Mesothelial cell of epicardium (in vitro differentiated cells): Measurements from ENCODE around the gene LRP3. TPM values are rescaled to one million over a fixed set of nuclear protein-coding genes. Genes with fewer than 3 reads are reported as not detected.
"Not testable (repeated sequence)": the region's sequence is repeated elsewhere in the genome, so short reads cannot be mapped to it uniquely, and the experiment has no call there.

Experiments
- DNase-seq, 2 experiments: peaks; one replicate each; pipeline ENCODE4 v3.0.0; 2021; ENCODE audit warnings: low spot score in 2 of 2; ENCODE audit not compliant: unreplicated experiment in 2 of 2
- H3K27ac Mint-ChIP-seq: 2 replicates; pipeline ENCODE4 v1.8.0; 2021; ENCODE audit warnings: mixed read lengths
- H3K27me3 Mint-ChIP-seq: 2 replicates; pipeline ENCODE4 v1.8.0; 2021; ENCODE audit warnings: low read depth, mixed read lengths
- H3K36me3 Mint-ChIP-seq: 2 replicates; pipeline ENCODE4 v1.8.0; 2021; ENCODE audit warnings: mixed read lengths
- H3K4me1 Mint-ChIP-seq: 2 replicates; pipeline ENCODE4 v1.8.0; 2021; ENCODE audit warnings: mixed read lengths
- H3K4me3 Mint-ChIP-seq: 2 replicates; pipeline ENCODE4 v1.8.0; 2021; ENCODE audit warnings: mild to moderate bottlenecking, moderate library complexity, mixed read lengths
- H3K9me3 Mint-ChIP-seq: 2 replicates; pipeline ENCODE4 v1.8.0; 2021; ENCODE audit warnings: mixed read lengths
- CTCF ChIP-seq: fragments of 200-600 bp; sonication (generic); IDR thresholded peaks from one replicate; pipeline ENCODE4 v1.5.0; 2021; ENCODE audit warnings: antibody characterized with exemption; ENCODE audit not compliant: unreplicated experiment
- total RNA-seq: library from RNA; stranded (reverse); gene quantifications from 3 replicates; pipeline ENCODE4 v1.2.1, GENCODE V29; 2021

The LRP3 gene
- total RNA-seq, 1 donor from 2014 or later = 34.1 TPM

DNA sequence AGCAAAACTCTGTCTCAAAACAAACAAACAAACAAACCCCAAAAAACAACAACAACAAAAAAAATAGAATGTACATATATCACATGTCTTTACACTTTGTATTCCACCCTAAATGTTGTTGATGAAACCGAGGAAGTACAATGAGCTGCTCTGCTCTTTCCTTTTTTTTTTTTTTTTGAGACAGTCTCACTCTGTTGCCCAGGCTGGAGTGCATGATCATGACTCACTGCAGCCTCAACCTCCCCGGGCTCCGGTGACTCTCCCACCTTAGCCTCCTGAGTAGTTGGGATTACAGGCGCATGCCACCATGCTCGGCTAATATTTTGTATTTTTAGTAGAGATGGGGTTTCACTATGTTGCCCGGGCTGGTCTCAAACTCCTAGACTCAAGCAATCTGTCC lies 30.6 kb upstream of the LRP3 start:
- Mint-ChIP-seq H3K27ac (no peak overlapping the region), H3K36me3 (peaks cover 4% of the 10 kb centered on the region), H3K9me3 (peaks cover 7% of the 10 kb centered on the region), H3K4me1 (no peaks in the 10 kb centered on the region), H3K27me3 (no peaks in the 10 kb centered on the region), H3K4me3 (no peak overlapping the region)
- DNase-seq = no peak
- no peak for TF ChIP-seq CTCF

- H3K4me3 Mint-ChIP-seq, DNase-seq, H3K27me3 Mint-ChIP-seq, H3K4me1 Mint-ChIP-seq, H3K27ac Mint-ChIP-seq: not testable (repeated sequence)
- Mint-ChIP-seq H3K9me3 (peaks cover 16% of the 10 kb centered on the region), H3K36me3 (peaks cover 12% of the 10 kb centered on the region)
Measured at GRCh38 chr19:33166037-33166436, 28.1 kb upstream of the LRP3 start.

GRCh38 chr19:33167438-33167837 lies 26.7 kb upstream of the LRP3 start:
- no peak for TF ChIP-seq CTCF
- Mint-ChIP-seq H3K4me1 (peaks cover 3% of the 10 kb centered on the region), H3K36me3 (peaks cover 13% of the 10 kb centered on the region), H3K9me3 (peaks cover 16% of the 10 kb centered on the region), H3K27me3 (no peaks in the 10 kb centered on the region), H3K27ac (no peak overlapping the region), H3K4me3 (no peak overlapping the region)
- no peak for DNase-seq

- H3K4me1 Mint-ChIP-seq = peaks cover 7% of the 10 kb centered on the region
- H3K9me3 Mint-ChIP-seq = peaks cover 16% of the 10 kb centered on the region
- peaks cover 14% of the 10 kb centered on the region for H3K36me3 Mint-ChIP-seq
- no peaks in the 10 kb centered on the region for H3K27me3 Mint-ChIP-seq
- no peak overlapping the region for H3K27ac Mint-ChIP-seq
- TF ChIP-seq CTCF = no peak
- no peak overlapping the region for H3K4me3 Mint-ChIP-seq
- DNase-seq = no peak
Measured at GRCh38 chr19:33168528-33168927, 25.6 kb upstream of the LRP3 start.

DNA sequence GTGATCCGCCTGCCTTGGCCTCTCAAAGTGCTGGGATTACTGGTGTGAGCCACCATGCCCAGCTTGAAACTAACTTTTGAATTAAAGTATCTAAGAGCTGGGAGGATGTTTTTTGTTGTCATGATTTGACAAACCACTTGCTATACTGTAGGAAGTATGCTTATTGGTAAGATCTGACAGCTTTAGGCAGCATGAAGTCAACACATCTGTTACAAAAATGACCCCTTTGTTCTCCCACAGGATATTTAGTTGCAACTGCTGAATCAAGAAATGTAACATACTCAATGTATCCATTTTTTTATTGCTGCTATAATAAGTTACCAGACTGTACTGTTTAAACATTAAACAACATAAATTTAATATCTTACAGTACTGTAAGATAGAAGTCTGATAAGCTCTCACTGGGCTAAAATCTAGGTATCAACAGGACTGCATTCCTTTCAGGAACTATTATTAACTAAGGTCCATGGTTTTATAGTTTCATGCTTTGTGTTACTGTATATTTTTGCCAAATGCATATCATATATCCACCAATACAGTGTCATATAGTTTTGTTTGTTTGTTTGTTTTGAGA lies 22.8 kb upstream of the LRP3 start:
- no peak for DNase-seq
- Mint-ChIP-seq H3K9me3 (peaks cover 16% of the 10 kb centered on the region), H3K27ac (no peak overlapping the region), H3K4me3 (no peak overlapping the region), H3K36me3 (peaks cover 14% of the 10 kb centered on the region), H3K4me1 (peaks cover 22% of the 10 kb centered on the region), H3K27me3 (no peaks in the 10 kb centered on the region)
- no peak for TF ChIP-seq CTCF

- peaks cover 16% of the 10 kb centered on the region for H3K9me3 Mint-ChIP-seq
- H3K4me1 Mint-ChIP-seq = peaks cover 22% of the 10 kb centered on the region
- no peak overlapping the region for H3K27ac Mint-ChIP-seq
- H3K27me3 Mint-ChIP-seq = peaks cover 2% of the 10 kb centered on the region
- H3K36me3 Mint-ChIP-seq = peaks cover 14% of the 10 kb centered on the region
- DNase-seq = no peak
- no peak for TF ChIP-seq CTCF
- H3K4me3 Mint-ChIP-seq = no peak overlapping the region
Measured at GRCh38 chr19:33171916-33172359, 22.2 kb upstream of the LRP3 start.
